Left ventricle myocardium inferior (tissue), 1 donor: ENCODE results near the gene CA10. TPM values are rescaled to one million over a fixed set of nuclear protein-coding genes. Genes with fewer than 3 reads are reported as not detected.

Experiments
- DNase-seq: peaks from one replicate; pipeline ENCODE4 v3.0.0-alpha.2; 2020
- H3K27ac ChIP-seq: fragments of 200-600 bp; replicated peaks from 2 replicates; pipeline ENCODE4 v1.8.0; 2021
- H3K27me3 ChIP-seq: fragments of 200-600 bp; 2 replicates; pipeline ENCODE4 v1.8.0; 2021; ENCODE audit warnings: low read depth
- H3K36me3 ChIP-seq: fragments of 200-600 bp; 2 replicates; pipeline ENCODE4 v1.8.0; 2021
- H3K4me1 ChIP-seq: fragments of 200-600 bp; 2 replicates; pipeline ENCODE4 v1.8.0; 2021
- H3K4me3 ChIP-seq: fragments of 200-600 bp; 2 replicates; pipeline ENCODE4 v1.8.0; 2021; ENCODE audit warnings: mild to moderate bottlenecking, moderate library complexity
- H3K9me3 ChIP-seq: fragments of 200-600 bp; replicated peaks from 2 replicates; pipeline ENCODE4 v1.8.0; 2021
- intact Hi-C: fragments of 100-400 bp; cut with micrococcal nuclease; formaldehyde crosslinking; loops from one replicate; pipeline ENCODE4 v1.11.0; 2022
- total RNA-seq: library from RNA; stranded (reverse); fragmentation: NEBNext Ultra II Directional; extraction: Animal tissue kit (Norgen Biotek cat#: 25700); gene quantifications from one replicate; pipeline ENCODE4 v1.2.1, GENCODE V29; 2021
- TF ChIP-seq, protein P1 (sequence below): fragments of 200-600 bp; IDR thresholded peaks from 2 replicates; pipeline ENCODE4 v1.8.0; 2021; ENCODE audit warnings: antibody characterized with exemption, mild to moderate bottlenecking, borderline replicate concordance
- donor health status: DM: no; HTN: yes; CAD: no; lungs with severe emphysema.

Gene CA10
- total RNA-seq, 1 donor from 2014 or later, result not detected

DNA sequence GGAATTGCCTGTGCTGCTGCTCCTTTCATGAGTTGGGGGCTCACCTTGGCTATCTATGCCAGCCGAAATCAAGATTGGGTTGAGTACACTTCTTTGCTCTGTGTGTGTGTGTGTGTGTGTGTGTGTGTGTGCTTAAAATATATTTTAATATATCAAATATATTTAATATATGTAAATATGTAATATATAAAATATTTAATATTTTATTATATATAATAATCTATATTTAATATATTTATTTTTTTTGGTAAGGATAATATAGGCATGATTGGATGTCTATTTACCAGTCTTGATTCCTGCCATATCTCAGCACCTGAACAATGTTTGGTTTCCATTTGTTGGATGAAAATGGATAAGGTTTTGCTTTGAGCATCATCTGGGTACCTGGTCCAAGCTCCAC is 399.3 kb downstream of the CA10 start:
- Histone ChIP-seq H3K36me3 (no peaks in the 10 kb centered on the region), H3K4me1 (no peaks in the 10 kb centered on the region), H3K9me3 (no peaks in the 10 kb centered on the region), H3K27me3 (peaks cover 57% of the 10 kb centered on the region), H3K27ac (no peak overlapping the region), H3K4me3 (no peak overlapping the region)
- DNase-seq, result no peak
- TF ChIP-seq, protein P1, sequence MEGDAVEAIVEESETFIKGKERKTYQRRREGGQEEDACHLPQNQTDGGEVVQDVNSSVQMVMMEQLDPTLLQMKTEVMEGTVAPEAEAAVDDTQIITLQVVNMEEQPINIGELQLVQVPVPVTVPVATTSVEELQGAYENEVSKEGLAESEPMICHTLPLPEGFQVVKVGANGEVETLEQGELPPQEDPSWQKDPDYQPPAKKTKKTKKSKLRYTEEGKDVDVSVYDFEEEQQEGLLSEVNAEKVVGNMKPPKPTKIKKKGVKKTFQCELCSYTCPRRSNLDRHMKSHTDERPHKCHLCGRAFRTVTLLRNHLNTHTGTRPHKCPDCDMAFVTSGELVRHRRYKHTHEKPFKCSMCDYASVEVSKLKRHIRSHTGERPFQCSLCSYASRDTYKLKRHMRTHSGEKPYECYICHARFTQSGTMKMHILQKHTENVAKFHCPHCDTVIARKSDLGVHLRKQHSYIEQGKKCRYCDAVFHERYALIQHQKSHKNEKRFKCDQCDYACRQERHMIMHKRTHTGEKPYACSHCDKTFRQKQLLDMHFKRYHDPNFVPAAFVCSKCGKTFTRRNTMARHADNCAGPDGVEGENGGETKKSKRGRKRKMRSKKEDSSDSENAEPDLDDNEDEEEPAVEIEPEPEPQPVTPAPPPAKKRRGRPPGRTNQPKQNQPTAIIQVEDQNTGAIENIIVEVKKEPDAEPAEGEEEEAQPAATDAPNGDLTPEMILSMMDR, result no peak
- intact Hi-C loops, result no loop called here

- H3K9me3 ChIP-seq, result no peaks in the 10 kb centered on the region
- TF ChIP-seq, protein P1, result no peak
- DNase-seq, result no peak
- no peaks in the 10 kb centered on the region for H3K36me3 ChIP-seq
- no peak overlapping the region for H3K27ac ChIP-seq
- H3K4me3 ChIP-seq, result no peak overlapping the region
- intact Hi-C loops, result no loop called here
- H3K4me1 ChIP-seq, result no peaks in the 10 kb centered on the region
- no peaks in the 10 kb centered on the region for H3K27me3 ChIP-seq
These were observed 407.4 kb downstream of the CA10 start for GRCh38 chr17:51751072-51751471.

DNA sequence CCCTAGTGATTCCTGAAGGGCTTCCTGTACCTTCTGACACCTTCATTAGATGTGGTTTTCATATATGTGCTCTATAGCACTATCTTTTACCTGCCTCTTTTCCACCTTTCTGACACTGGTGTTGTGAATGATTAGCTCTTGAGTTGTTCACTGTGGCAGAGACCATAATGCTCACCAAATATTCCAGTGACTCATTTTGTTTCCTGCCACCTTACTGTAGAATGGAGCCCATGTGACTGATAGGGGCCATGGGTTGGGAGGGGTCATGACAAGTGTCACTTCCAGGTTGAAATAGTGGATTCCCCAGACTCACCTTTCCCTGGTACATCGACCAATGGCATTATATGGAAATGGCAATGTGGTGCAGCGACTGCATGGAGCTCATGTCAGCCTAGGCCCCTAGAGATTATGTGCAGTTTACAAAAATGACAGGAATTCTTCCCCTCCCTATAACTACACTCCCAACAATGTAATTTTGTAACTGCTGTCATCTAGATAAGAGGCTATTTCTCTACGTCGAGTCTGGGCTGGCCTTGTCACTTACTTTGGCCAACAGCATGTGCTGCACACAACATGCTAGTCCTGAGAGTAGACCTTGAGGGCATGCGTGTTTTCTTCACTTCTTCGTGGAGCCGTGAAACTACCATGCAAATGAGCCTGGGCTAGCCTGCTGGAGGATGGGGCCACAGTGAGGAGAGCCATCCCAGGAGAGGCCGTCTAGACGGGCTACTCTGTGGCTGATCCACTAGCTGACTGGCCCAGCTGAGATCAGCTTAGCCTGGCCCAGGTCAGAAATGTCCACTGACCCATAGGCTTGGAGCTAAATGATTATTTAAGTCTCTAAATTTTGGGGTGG is 409.5 kb downstream of the CA10 start:
- Histone ChIP-seq H3K4me1 (no peaks in the 10 kb centered on the region), H3K36me3 (no peaks in the 10 kb centered on the region), H3K4me3 (no peak overlapping the region), H3K9me3 (no peaks in the 10 kb centered on the region), H3K27ac (no peak overlapping the region), H3K27me3 (no peaks in the 10 kb centered on the region)
- intact Hi-C loops, result no loop called here
- DNase-seq, result no peak
- TF ChIP-seq, protein P1, result no peak

- Histone ChIP-seq H3K4me1 (no peaks in the 10 kb centered on the region), H3K27ac (no peak overlapping the region), H3K36me3 (no peaks in the 10 kb centered on the region), H3K9me3 (no peaks in the 10 kb centered on the region), H3K27me3 (peaks cover 9% of the 10 kb centered on the region), H3K4me3 (no peak overlapping the region)
- no peak for DNase-seq
- TF ChIP-seq, protein P1, result no peak
- intact Hi-C loops, result no loop called here
These were observed 412.1 kb downstream of the CA10 start for GRCh38 chr17:51746421-51746820.

GRCh38 chr17:51745993-51746392 is 412.5 kb downstream of the CA10 start:
- Histone ChIP-seq H3K27me3 (peaks cover 9% of the 10 kb centered on the region), H3K4me1 (no peaks in the 10 kb centered on the region), H3K27ac (no peak overlapping the region), H3K9me3 (no peaks in the 10 kb centered on the region), H3K4me3 (no peak overlapping the region), H3K36me3 (no peaks in the 10 kb centered on the region)
- intact Hi-C loops, result no loop called here
- TF ChIP-seq, protein P1, result no peak
- DNase-seq, result no peak
